HepG2 (cell line): ENCODE results near the gene RAB40C. TPM values are rescaled to one million over a fixed set of nuclear protein-coding genes. Genes with fewer than 3 reads are reported as not detected.
A peak's percentile ranks its signal among the peaks of the same experiment; 100 is the strongest.

Experiments used
- EED ChIP-seq: sonication (generic); formaldehyde crosslinking; IDR thresholded peaks from 2 replicates; pipeline ENCODE4 v1.5.0; 2020; ENCODE audit warnings: mild to moderate bottlenecking, missing genetic modification reagents
- FLYWCH1 ChIP-seq: sonication (generic); formaldehyde crosslinking; IDR thresholded peaks from 2 replicates; pipeline ENCODE4 v1.8.1; 2023; ENCODE audit warnings: mild to moderate bottlenecking, missing genetic modification reagents
- KAT8 ChIP-seq: IDR thresholded peaks from 2 replicates; pipeline ENCODE4 v1.6.1; 2016; ENCODE audit warnings: missing genetic modification reagents, missing compliant biosample characterization
- KDM6A ChIP-seq: IDR thresholded peaks from 2 replicates; pipeline ENCODE4 v1.6.1; 2016; ENCODE audit warnings: low read depth
- MEIS1 ChIP-seq: sonication (generic); formaldehyde crosslinking; IDR thresholded peaks from 2 replicates; pipeline ENCODE4 v1.9.0; 2021; ENCODE audit warnings: mild to moderate bottlenecking, missing genetic modification reagents, moderate library complexity, borderline replicate concordance
- MTF1 ChIP-seq: sonication (generic); formaldehyde crosslinking; IDR thresholded peaks from 2 replicates; pipeline ENCODE4 v1.5.0; 2020; ENCODE audit warnings: missing genetic modification reagents
- PATZ1 ChIP-seq: sonication (generic); formaldehyde crosslinking; IDR thresholded peaks from 2 replicates; pipeline ENCODE4 v1.4.0; 2020; ENCODE audit warnings: missing genetic modification reagents
- PITX1 ChIP-seq: sonication (generic); formaldehyde crosslinking; IDR thresholded peaks from 2 replicates; pipeline ENCODE4 v1.5.1; 2020; ENCODE audit warnings: mild to moderate bottlenecking, missing genetic modification reagents
- SCMH1 ChIP-seq: sonication (generic); formaldehyde crosslinking; IDR thresholded peaks from 2 replicates; pipeline ENCODE4 v1.9.0; 2021; ENCODE audit warnings: missing genetic modification reagents, mild to moderate bottlenecking, borderline replicate concordance
- SOX6 ChIP-seq, 2 experiments: fragments of 450-650 bp in 1 of 2; sonication (generic) in 1 of 2; formaldehyde crosslinking in 1 of 2; IDR thresholded peaks; 2 replicates each; pipeline versions ENCODE4 v1.4.0 to v1.6.1; 2017 to 2020; ENCODE audit warnings: antibody characterized with exemption in 1 of 2, mild to moderate bottlenecking in 1 of 2, missing genetic modification reagents in 1 of 2
- SRSF9 ChIP-seq: fragments of 200-400 bp; formaldehyde crosslinking; IDR thresholded peaks from 2 replicates; pipeline ENCODE4 v1.6.1; 2018; ENCODE audit warnings: borderline replicate concordance, mild to moderate bottlenecking, low read depth, low read length; ENCODE audit not compliant: insufficient read depth, poor library complexity, severe bottlenecking
- TFDP2 ChIP-seq: sonication (generic); formaldehyde crosslinking; IDR thresholded peaks from 2 replicates; pipeline ENCODE4 v1.4.0; 2020; ENCODE audit warnings: missing genetic modification reagents
- ZNF12 ChIP-seq: sonication (generic); formaldehyde crosslinking; IDR thresholded peaks from 2 replicates; pipeline ENCODE4 v1.5.0; 2020; ENCODE audit warnings: missing genetic modification reagents
- ZNF234 ChIP-seq: sonication (generic); formaldehyde crosslinking; conservative IDR thresholded peaks from 2 replicates; pipeline ENCODE4 v1.5.1; 2020; ENCODE audit warnings: mild to moderate bottlenecking, missing genetic modification reagents
- ZNF572 ChIP-seq: sonication (generic); formaldehyde crosslinking; IDR thresholded peaks from 2 replicates; pipeline ENCODE4 v1.5.1; 2020; ENCODE audit warnings: mild to moderate bottlenecking, missing genetic modification reagents
- ZNF784 ChIP-seq: sonication (generic); formaldehyde crosslinking; IDR thresholded peaks from 2 replicates; pipeline ENCODE4 v1.5.1; 2020; ENCODE audit warnings: missing genetic modification reagents, mild to moderate bottlenecking, borderline replicate concordance
- polyA plus RNA-seq, 8 experiments: library from polyadenylated mRNA; depleted of rRNA in 3 of 8; stranded (reverse) in 7 of 8; unstranded in 1 of 8; fragments of >200 nt; fragmentation: Illumina TruSeq in 4 of 8; extraction: Trizol in 4 of 8; gene quantifications; 2 replicates each; pipeline versions ENCODE4 v1.2.1 to v1.2.3, GENCODE V29; 2011 to 2016; ENCODE audit warnings: low read depth in 4 of 8, missing spikeins in 1 of 8, mixed read lengths in 1 of 8; ENCODE audit not compliant: insufficient read depth in 1 of 8
- total RNA-seq, 5 experiments: library from RNA; depleted of rRNA; stranded (reverse); fragments of >200 nt; fragmentation: Illumina TruSeq; extraction: Trizol; gene quantifications; 2 replicates each; pipeline ENCODE4 v1.2.3, GENCODE V29; 2016; ENCODE audit warnings: low read depth in 1 of 5
- TF ChIP-seq, protein P1 (sequence below): sonication (generic); formaldehyde crosslinking; IDR thresholded peaks from 2 replicates; pipeline ENCODE4 v1.5.1; 2020; ENCODE audit warnings: missing genetic modification reagents, mild to moderate bottlenecking, borderline replicate concordance

Gene RAB40C
- total and polyA plus RNA-seq, 2 of the 13 experiments (the other 11 are each of a cell fraction or from before 2014, with no cell fraction given), result 7.7 to 11.5 TPM

- TF ChIP-seq SOX6 (IDR thresholded peaks at IDR 0.05), result no peak
- peak; percentile 43; the same call in 1 of the 2 replicates for TF ChIP-seq SOX6 (CRISPR knock-in tag; IDR thresholded peaks at IDR 0.05)
- TF ChIP-seq ZNF12 (CRISPR knock-in tag), result no peak
- TF ChIP-seq TFDP2 (CRISPR knock-in tag), result peak; percentile 96
- TF ChIP-seq KDM6A (CRISPR knock-in tag), result no peak
- TF ChIP-seq EED (CRISPR knock-in tag), result peak; percentile 53; the same call in 1 of the 2 replicates
- TF ChIP-seq PATZ1, result peak; percentile 83
- peak; percentile 91 for TF ChIP-seq KAT8
- TF ChIP-seq, protein P1, sequence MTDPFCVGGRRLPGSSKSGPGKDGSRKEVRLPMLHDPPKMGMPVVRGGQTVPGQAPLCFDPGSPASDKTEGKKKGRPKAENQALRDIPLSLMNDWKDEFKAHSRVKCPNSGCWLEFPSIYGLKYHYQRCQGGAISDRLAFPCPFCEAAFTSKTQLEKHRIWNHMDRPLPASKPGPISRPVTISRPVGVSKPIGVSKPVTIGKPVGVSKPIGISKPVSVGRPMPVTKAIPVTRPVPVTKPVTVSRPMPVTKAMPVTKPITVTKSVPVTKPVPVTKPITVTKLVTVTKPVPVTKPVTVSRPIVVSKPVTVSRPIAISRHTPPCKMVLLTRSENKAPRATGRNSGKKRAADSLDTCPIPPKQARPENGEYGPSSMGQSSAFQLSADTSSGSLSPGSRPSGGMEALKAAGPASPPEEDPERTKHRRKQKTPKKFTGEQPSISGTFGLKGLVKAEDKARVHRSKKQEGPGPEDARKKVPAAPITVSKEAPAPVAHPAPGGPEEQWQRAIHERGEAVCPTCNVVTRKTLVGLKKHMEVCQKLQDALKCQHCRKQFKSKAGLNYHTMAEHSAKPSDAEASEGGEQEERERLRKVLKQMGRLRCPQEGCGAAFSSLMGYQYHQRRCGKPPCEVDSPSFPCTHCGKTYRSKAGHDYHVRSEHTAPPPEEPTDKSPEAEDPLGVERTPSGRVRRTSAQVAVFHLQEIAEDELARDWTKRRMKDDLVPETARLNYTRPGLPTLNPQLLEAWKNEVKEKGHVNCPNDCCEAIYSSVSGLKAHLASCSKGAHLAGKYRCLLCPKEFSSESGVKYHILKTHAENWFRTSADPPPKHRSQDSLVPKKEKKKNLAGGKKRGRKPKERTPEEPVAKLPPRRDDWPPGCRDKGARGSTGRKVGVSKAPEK (CRISPR knock-in tag), result no peak
- TF ChIP-seq SRSF9, result no peak
- TF ChIP-seq ZNF572 (CRISPR knock-in tag), result no peak
- no peak for TF ChIP-seq SCMH1 (CRISPR knock-in tag)
- peak; percentile 59; the same call in 1 of the 2 replicates for TF ChIP-seq PITX1
- no peak; the same call in 1 of the 2 replicates for TF ChIP-seq MEIS1 (CRISPR knock-in tag)
- no peak for TF ChIP-seq ZNF234 (CRISPR knock-in tag)
- TF ChIP-seq ZNF784, result peak; percentile 57; the same call in 1 of the 2 replicates
- 0 out of 2 replicates have a peak, but pooled peaks have one; percentile 45 for TF ChIP-seq MTF1 (CRISPR knock-in tag)
- TF ChIP-seq FLYWCH1 (CRISPR knock-in tag), result peak; percentile 75; the same call in 1 of the 2 replicates
These were observed 59.1 kb downstream of the RAB40C start, which contains the start of gene WDR90 (continued) for GRCh38 chr16:648781-649589.
